HAP-1 (cell line): ENCODE data around the gene NOL8.

Experiments
- DNase-seq, 2 experiments: peaks; one replicate each; pipeline ENCODE4 v3.0.0-alpha.2; 2016 to 2020; ENCODE audit warnings: low spot score in 2 of 2
- H3K27me3 ChIP-seq: fragments of 250-450 bp; sonication (Bioruptor Pico); 2 replicates; pipeline ENCODE4 v1.5.1; 2020; ENCODE audit warnings: low read depth, mild to moderate bottlenecking, moderate library complexity
- H3K36me3 ChIP-seq: fragments of 250-450 bp; sonication (Bioruptor Pico); replicated peaks from 2 replicates; pipeline ENCODE4 v1.5.1; 2020; ENCODE audit warnings: mild to moderate bottlenecking
- H3K4me1 ChIP-seq: fragments of 250-450 bp; sonication (Bioruptor Pico); 2 replicates; pipeline ENCODE4 v1.5.1; 2020; ENCODE audit warnings: mild to moderate bottlenecking
- H3K4me3 ChIP-seq: fragments of 250-450 bp; sonication (Bioruptor Pico); 2 replicates; pipeline ENCODE4 v1.5.1; 2020; ENCODE audit warnings: mild to moderate bottlenecking, moderate library complexity
- H3K9me3 ChIP-seq: fragments of 250-450 bp; sonication (Bioruptor Pico); 2 replicates; pipeline ENCODE4 v1.5.1; 2020; ENCODE audit warnings: mild to moderate bottlenecking, moderate library complexity
- in situ Hi-C: fragments of 300-500 bp; cut with MboI; formaldehyde crosslinking; loops from 3 replicates; pipeline ENCODE4 v1.14.3; 2020; ENCODE audit warnings: low sequenced_read_pairs, inconsistent platforms, mixed read lengths

The NOL8 gene

DNA sequence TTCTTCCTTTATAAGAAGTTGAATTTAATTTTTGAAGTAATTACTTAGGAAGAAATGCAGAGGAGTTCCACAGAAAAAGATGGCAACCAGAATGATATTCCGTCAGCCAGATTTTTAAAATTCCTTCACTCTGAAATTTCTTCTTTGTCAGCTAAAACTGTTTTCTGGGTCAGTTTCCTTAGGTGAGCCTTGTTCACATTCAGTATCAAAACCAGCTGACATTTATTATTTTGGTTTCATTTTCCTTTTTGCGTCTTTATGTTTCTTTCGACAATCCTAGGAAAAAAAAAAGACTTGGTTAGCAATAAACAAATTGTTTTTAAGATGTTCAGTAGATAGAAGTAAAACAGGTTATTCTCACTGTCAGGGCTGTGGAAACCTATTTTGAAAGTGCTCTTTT, 27.5 kb downstream of the NOL8 start:
- no peaks in the 10 kb centered on the region for H3K27me3 ChIP-seq
- no peak for DNase-seq
- H3K4me1 ChIP-seq: peaks cover 11% of the 10 kb centered on the region
- in situ Hi-C loops: no loop called here
- H3K9me3 ChIP-seq: no peaks in the 10 kb centered on the region
- peaks cover 56% of the 10 kb centered on the region for H3K36me3 ChIP-seq
- H3K4me3 ChIP-seq: no peak overlapping the region

- no peak for DNase-seq
- Histone ChIP-seq H3K4me1 (peaks cover 19% of the 10 kb centered on the region), H3K4me3 (no peak overlapping the region), H3K27me3 (no peaks in the 10 kb centered on the region), H3K36me3 (peaks cover 48% of the 10 kb centered on the region), H3K9me3 (no peaks in the 10 kb centered on the region)
- in situ Hi-C loops: no loop called here
These were observed 29.3 kb downstream of the NOL8 start for GRCh38 chr9:92295827-92296258.

GRCh38 chr9:92295240-92295790, 29.8 kb downstream of the NOL8 start:
- Histone ChIP-seq H3K27me3 (no peaks in the 10 kb centered on the region), H3K9me3 (no peaks in the 10 kb centered on the region), H3K4me1 (peaks cover 19% of the 10 kb centered on the region), H3K36me3 (peaks cover 48% of the 10 kb centered on the region), H3K4me3 (no peak overlapping the region)
- DNase-seq: no peak
- in situ Hi-C loops: no loop called here

GRCh38 chr9:92294297-92294676, 30.9 kb downstream of the NOL8 start:
- Histone ChIP-seq H3K4me1 (peaks cover 19% of the 10 kb centered on the region), H3K9me3 (no peaks in the 10 kb centered on the region), H3K4me3 (peak overlapping the region; percentile 86), H3K27me3 (no peaks in the 10 kb centered on the region), H3K36me3 (peaks cover 50% of the 10 kb centered on the region)
- DNase-seq: peak in 1 of 2 experiments; percentile 36
- in situ Hi-C loops: no loop called here

GRCh38 chr9:92293452-92294296, 31.5 kb downstream of the NOL8 start, which contains the start of gene IARS1:
TSS of gene IARS1 (minus strand) at chr9:92293697. CDS start at chr9:92289419, 4,278 bp downstream.
- peak within 1 kb of the TSS; percentile 86 for H3K4me3 ChIP-seq
- DNase-seq: peak; percentile 91 to 98
- H3K4me1 ChIP-seq: peaks cover 19% of the 10 kb centered on the region
- H3K36me3 ChIP-seq: peaks cover 50% of the 10 kb centered on the region
- in situ Hi-C loops: no loop called here
- no peaks in the 10 kb centered on the region for H3K9me3 ChIP-seq
- no peaks in the 10 kb centered on the region for H3K27me3 ChIP-seq

DNA sequence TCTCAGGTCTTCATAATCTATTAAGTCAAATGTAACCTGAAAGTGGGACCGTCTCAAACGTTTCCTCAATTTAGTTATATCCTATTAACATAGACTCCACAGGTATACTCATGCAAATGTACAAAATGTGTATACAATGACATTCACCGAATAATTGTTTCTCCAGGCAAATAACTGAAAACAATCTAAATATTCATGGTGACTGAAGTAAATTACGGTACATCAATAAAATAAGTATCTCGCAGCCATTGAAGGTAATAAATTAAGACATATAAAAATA, 32.1 kb downstream of the NOL8 start:
- DNase-seq: no peak
- Histone ChIP-seq H3K4me1 (peaks cover 19% of the 10 kb centered on the region), H3K36me3 (peaks cover 50% of the 10 kb centered on the region), H3K4me3 (peak overlapping the region; percentile 86), H3K9me3 (no peaks in the 10 kb centered on the region), H3K27me3 (no peaks in the 10 kb centered on the region)
- in situ Hi-C loops: no loop called here

DNA sequence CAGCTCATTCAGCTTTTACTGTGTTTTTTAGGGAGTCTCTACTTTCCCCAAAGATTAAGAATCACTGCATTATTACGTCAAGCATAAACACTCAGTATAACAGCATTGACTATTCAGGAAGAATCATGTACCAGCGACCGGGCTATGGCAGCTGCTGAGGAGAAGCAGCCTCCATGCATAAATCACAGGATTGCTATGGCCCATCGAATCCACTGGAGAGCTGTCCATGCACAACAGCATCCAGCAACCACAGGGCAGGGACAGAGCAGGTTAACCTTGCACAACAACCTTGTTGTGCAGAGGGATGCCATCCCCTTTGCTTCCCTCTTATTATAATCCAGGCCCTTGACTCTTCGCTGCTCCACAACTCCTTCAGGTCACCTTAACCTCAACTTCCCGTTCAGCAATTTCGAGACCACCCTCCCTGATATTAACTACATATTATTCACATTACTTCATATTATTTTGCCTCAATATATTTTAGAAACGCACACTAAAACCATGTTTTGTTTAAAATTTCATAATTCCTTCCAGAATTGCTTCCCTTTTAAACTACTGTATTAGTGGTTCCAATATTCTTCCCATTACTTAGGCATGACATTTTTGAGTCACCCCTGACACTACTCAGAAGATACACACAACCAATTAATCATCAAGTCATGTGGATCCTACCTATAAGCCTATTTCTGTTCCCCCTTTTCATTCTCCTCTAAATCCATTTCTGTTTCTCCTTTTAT, 32.6 kb downstream of the NOL8 start:
- DNase-seq: peak; percentile 19 to 29
- H3K36me3 ChIP-seq: peaks cover 51% of the 10 kb centered on the region
- no peaks in the 10 kb centered on the region for H3K9me3 ChIP-seq
- H3K4me1 ChIP-seq: peaks cover 19% of the 10 kb centered on the region
- H3K27me3 ChIP-seq: no peaks in the 10 kb centered on the region
- in situ Hi-C loops: no loop called here
- H3K4me3 ChIP-seq: peak overlapping the region; percentile 86

DNA sequence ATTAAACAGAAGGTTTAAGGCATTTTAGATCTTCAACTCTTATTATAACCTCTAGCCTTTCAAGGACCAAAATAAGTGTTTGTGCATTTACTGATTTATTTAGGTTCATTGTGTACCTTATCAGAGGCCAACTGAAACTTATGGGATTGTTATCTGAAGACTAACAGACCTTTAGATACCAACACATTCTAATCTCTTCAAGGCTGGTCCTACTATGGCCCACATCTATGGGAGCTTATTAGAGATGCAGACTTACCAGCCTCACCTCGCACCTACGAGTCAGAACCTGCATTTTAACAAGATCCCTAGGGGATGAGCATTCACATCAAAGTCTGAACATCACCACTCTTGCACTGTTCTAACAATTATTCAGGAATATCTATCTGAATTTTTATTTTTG, 33.6 kb downstream of the NOL8 start:
- DNase-seq: no peak
- Histone ChIP-seq H3K4me3 (peak overlapping the region; percentile 86), H3K36me3 (peaks cover 55% of the 10 kb centered on the region), H3K27me3 (no peaks in the 10 kb centered on the region), H3K4me1 (peaks cover 19% of the 10 kb centered on the region), H3K9me3 (no peaks in the 10 kb centered on the region)
- in situ Hi-C loops: no loop called here

- Histone ChIP-seq H3K4me1 (peaks cover 19% of the 10 kb centered on the region), H3K4me3 (no peak overlapping the region; the same call in 1 of the 2 replicates), H3K36me3 (peaks cover 60% of the 10 kb centered on the region), H3K9me3 (no peaks in the 10 kb centered on the region), H3K27me3 (no peaks in the 10 kb centered on the region)
- no peak for DNase-seq
- in situ Hi-C loops: no loop called here
These were observed 34.2 kb downstream of the NOL8 start for GRCh38 chr9:92290785-92291429.

DNA sequence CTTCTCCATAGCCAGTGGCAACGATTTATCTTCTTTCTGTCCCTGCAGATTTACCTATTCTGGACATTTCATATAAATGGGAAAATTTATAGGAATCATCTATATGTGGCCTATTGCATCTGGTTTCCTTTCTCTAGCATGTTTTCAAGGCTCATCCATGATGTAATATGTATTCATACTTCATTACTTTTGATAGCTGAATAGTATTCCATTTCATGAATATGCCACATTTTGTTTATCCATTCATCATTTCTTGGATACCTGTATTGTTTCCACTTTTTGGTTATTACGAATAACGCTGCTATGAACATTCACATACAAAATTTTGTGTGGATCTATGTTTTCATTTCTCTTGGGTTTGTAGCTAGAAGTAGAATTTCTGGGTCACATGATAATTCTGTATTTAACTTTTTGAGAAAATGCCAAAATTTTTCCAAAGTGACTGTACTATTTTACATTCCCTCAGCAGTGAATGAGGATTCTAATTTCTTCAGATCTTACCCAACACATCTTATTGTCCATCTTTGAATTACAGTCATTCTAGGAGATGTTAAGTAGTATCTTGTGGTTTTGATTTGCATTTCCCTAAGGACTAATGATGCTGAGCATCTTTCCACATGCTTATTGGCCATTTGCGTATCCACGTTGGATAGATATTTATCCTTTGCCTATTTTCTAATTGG, 35.3 kb downstream of the NOL8 start:
- DNase-seq: no peak
- in situ Hi-C loops: no loop called here

DNA sequence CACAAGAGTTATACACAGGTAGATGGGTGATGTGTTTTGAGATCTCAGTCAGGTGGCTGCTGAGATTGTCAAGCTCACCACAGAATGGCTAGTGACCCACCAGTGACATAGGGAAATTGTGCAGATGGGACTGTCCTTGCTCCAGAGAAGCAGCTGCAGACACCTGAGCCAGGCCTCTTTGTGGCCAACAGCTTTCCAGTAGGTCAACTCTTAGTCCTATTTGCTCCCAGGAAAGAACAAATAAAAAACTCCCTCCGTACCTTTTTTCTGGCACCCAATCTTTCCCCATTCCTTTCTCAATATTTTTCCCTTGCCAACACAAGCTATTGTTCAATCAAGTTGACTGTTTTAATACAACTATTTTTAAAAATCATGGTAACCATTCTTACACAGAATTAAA, 45.8 kb downstream of the NOL8 start:
- no peaks in the 10 kb centered on the region for H3K9me3 ChIP-seq
- no peaks in the 10 kb centered on the region for H3K27me3 ChIP-seq
- H3K4me1 ChIP-seq: no peaks in the 10 kb centered on the region
- in situ Hi-C loops: no loop called here
- H3K4me3 ChIP-seq: no peak overlapping the region
- peaks cover 98% of the 10 kb centered on the region for H3K36me3 ChIP-seq
- no peak for DNase-seq

More for the DNA sequence above, 35.3 kb downstream of the NOL8 start:
- Histone ChIP-seq H3K9me3 (no peaks in the 10 kb centered on the region), H3K36me3 (peaks cover 71% of the 10 kb centered on the region), H3K27me3 (no peaks in the 10 kb centered on the region), H3K4me1 (peaks cover 17% of the 10 kb centered on the region), H3K4me3 (no peak overlapping the region)

DNA sequence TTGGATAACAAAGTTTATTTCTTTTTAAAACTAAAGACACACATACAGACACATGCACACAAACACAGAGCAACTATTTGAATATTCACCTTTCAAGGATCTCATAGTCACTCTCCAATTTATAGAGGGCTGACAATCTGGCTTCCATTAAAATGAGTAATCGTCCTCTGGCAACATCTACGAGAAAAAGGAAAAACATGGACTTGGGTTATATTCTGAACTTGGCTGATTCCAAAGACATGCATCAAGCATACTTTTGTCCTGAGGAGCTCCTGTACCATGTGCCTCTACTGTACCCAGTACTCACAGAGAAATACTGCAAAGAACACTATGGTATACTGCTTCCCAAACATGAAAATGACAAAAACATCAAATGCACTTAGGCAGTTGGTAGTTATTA, 47.0 kb downstream of the NOL8 start:
- DNase-seq: no peak
- in situ Hi-C loops: no loop called here
- no peaks in the 10 kb centered on the region for H3K27me3 ChIP-seq
- H3K9me3 ChIP-seq: no peaks in the 10 kb centered on the region
- H3K36me3 ChIP-seq: peaks cover 98% of the 10 kb centered on the region
- no peaks in the 10 kb centered on the region for H3K4me1 ChIP-seq
- H3K4me3 ChIP-seq: no peak overlapping the region

- Histone ChIP-seq H3K4me1 (no peaks in the 10 kb centered on the region), H3K36me3 (peaks cover 100% of the 10 kb centered on the region), H3K9me3 (no peaks in the 10 kb centered on the region), H3K4me3 (no peak overlapping the region), H3K27me3 (no peaks in the 10 kb centered on the region)
- in situ Hi-C loops: no loop called here
- no peak for DNase-seq
These were observed 48.7 kb downstream of the NOL8 start for GRCh38 chr9:92276331-92277032.
